Cardiac muscle cell (in vitro differentiated cells and primary cell): ENCODE data around the gene CCDC12. TPM values are rescaled to one million over a fixed set of nuclear protein-coding genes. Genes with fewer than 3 reads are reported as not detected.

Experiments used
- DNase-seq, 2 donors: peaks; one replicate each; pipeline versions ENCODE4 v3.0.0 to v3.0.0-alpha.2; 2010 to 2017; ENCODE audit warnings: low read depth in 1 of 2, low spot score in 1 of 2
- H3K27ac ChIP-seq: fragments of 200-600 bp; sonication (generic); 2 replicates; pipeline ENCODE4 v1.5.1; 2016
- H3K27me3 ChIP-seq: fragments of 200-600 bp; sonication (generic); 2 replicates; pipeline ENCODE4 v1.6.0; 2016; ENCODE audit warnings: control low read depth
- H3K36me3 ChIP-seq: fragments of 200-600 bp; sonication (generic); 2 replicates; pipeline ENCODE4 v1.5.1; 2016; ENCODE audit warnings: control low read depth
- H3K4me1 ChIP-seq: fragments of 200-600 bp; sonication (generic); 2 replicates; pipeline ENCODE4 v1.8.1; 2017; ENCODE audit warnings: low read depth, mild to moderate bottlenecking, mixed run types
- H3K4me3 ChIP-seq: fragments of 200-600 bp; sonication (generic); 2 replicates; pipeline ENCODE4 v1.5.1; 2016; ENCODE audit warnings: mild to moderate bottlenecking
- H3K9me3 ChIP-seq: fragments of 200-600 bp; sonication (generic); 2 replicates; pipeline ENCODE4 v1.5.1; 2017; ENCODE audit warnings: low read depth, mild to moderate bottlenecking, control low read depth
- polyA plus RNA-seq: library from polyadenylated mRNA; unstranded; fragments of >200 nt; fragmentation: Nextera tagmentation; extraction: Ambion mirVana; gene quantifications from 2 replicates; pipeline ENCODE4 v1.2.1, GENCODE V29; 2016
- total RNA-seq: library from RNA; depleted of rRNA; stranded (reverse); fragments of >200 nt; gene quantifications from 2 replicates; pipeline ENCODE4 v1.2.3, GENCODE V29; 2016
- TF ChIP-seq, protein P1 (sequence below): IDR thresholded peaks from 2 replicates; pipeline ENCODE4 v1.5.1; 2012; ENCODE audit warnings: low read depth, mild to moderate bottlenecking, low read length

CCDC12 gene
- total and polyA plus RNA-seq, 2 experiments from 2014 or later: 53.8 to 73.1 TPM

DNA sequence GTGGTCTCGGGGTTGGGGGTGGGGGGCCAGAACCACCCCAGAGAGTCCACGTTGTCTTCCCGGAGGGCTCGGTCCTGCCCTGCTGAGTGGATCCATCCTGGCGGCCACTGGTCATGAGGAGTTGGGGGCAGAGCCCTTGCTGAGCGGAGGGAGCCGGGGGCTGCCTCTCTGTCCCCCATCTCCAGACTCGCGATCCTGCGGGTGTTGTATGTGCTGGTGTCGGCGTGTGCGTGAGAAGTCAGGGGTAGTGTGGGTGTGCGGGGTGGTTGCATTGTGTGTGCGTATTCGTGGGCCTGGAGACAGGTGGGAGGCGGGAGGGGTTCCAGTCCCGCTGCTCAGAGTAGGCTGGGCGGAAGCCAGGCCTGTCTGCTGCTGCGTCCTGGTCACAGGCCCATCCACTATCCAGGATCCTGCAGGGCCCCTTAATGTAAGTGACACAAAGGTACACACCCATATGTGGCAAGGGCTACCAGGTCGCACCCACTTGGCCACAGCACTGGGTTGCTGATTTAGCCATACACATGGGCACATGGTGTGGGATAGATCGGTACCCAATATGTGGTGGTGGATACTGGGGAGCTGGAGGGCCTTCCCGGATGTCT lies 33.7 kb upstream of the CCDC12 start:
- no peaks in the 10 kb centered on the region for H3K36me3 ChIP-seq
- no peak for DNase-seq

DNA sequence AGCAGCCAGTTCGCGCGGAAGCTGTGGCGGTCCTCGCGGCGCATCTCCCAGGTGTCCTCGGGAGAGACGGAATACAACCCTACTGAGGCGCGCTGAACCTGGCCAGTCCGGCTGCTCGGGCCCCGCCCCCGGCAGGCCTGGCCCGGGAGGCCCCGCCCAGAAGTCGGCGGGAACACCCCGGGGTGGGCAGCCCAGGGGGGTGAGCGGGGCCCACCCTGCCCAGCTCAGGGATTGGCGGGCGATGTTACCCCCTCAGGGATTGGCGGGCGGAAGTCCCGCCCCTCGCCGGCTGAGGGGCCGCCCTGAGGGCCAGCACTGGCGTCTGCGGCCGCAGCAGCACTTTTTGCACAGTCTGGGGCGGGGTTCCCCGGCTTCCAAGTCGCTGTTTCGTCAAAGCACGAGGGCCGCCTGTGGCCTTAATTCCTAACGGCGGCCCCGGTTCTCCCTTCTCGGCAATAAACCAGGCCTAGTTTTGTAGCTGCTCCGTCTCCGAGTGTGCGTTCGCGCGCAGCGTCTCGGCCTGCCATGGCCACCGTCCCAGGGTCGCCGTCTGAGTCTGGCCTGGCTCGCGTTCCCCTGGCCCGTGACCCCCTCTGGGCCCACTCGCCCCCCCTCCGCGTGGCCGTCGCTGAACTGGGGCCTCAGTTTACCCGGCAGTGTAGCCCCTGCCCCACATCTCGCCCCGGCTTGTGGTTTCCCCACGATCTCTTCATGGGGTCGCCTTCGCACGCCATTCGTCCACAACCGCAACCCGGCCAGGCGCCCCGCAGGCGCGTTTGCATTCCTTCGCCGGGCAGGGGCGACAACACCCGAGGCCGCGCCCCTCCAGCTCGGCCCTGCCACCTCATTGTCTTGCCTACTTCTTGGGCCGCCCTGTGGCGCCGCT lies 32.9 kb upstream of the CCDC12 start:
- peak; percentile 83 to 97 for DNase-seq

More for the DNA sequence above, 33.7 kb upstream of the CCDC12 start:
- H3K4me3 ChIP-seq: peak overlapping the region; percentile 19
- H3K27ac ChIP-seq: peak overlapping the region; percentile 73
- TF ChIP-seq, protein P1, sequence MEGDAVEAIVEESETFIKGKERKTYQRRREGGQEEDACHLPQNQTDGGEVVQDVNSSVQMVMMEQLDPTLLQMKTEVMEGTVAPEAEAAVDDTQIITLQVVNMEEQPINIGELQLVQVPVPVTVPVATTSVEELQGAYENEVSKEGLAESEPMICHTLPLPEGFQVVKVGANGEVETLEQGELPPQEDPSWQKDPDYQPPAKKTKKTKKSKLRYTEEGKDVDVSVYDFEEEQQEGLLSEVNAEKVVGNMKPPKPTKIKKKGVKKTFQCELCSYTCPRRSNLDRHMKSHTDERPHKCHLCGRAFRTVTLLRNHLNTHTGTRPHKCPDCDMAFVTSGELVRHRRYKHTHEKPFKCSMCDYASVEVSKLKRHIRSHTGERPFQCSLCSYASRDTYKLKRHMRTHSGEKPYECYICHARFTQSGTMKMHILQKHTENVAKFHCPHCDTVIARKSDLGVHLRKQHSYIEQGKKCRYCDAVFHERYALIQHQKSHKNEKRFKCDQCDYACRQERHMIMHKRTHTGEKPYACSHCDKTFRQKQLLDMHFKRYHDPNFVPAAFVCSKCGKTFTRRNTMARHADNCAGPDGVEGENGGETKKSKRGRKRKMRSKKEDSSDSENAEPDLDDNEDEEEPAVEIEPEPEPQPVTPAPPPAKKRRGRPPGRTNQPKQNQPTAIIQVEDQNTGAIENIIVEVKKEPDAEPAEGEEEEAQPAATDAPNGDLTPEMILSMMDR: peak; percentile 1
- H3K4me1 ChIP-seq: no peaks in the 10 kb centered on the region
- H3K27me3 ChIP-seq: no peaks in the 10 kb centered on the region
- H3K9me3 ChIP-seq: no peaks in the 10 kb centered on the region

GRCh38 chr3:47008851-47009224 lies 32.3 kb upstream of the CCDC12 start:
- no peaks in the 10 kb centered on the region for H3K4me1 ChIP-seq

More for the DNA sequence above, 32.9 kb upstream of the CCDC12 start:
- Histone ChIP-seq H3K27ac (peak overlapping the region; percentile 73), H3K4me3 (peak overlapping the region; percentile 19), H3K4me1 (no peaks in the 10 kb centered on the region), H3K9me3 (no peaks in the 10 kb centered on the region), H3K36me3 (no peaks in the 10 kb centered on the region), H3K27me3 (no peaks in the 10 kb centered on the region)
- TF ChIP-seq, protein P1: peak; percentile 2

GRCh38 chr3:47008234-47008796 lies 31.8 kb upstream of the CCDC12 start:
- Histone ChIP-seq H3K36me3 (no peaks in the 10 kb centered on the region), H3K4me1 (no peaks in the 10 kb centered on the region), H3K27me3 (no peaks in the 10 kb centered on the region), H3K27ac (no peak overlapping the region), H3K4me3 (no peak overlapping the region), H3K9me3 (no peaks in the 10 kb centered on the region)
- DNase-seq: no peak
- TF ChIP-seq, protein P1: no peak

More at GRCh38 chr3:47008851-47009224, 32.3 kb upstream of the CCDC12 start:
- H3K9me3 ChIP-seq: no peaks in the 10 kb centered on the region
- H3K27ac ChIP-seq: no peak overlapping the region
- H3K4me3 ChIP-seq: no peak overlapping the region
- DNase-seq: no peak
- no peaks in the 10 kb centered on the region for H3K36me3 ChIP-seq
- no peaks in the 10 kb centered on the region for H3K27me3 ChIP-seq
- TF ChIP-seq, protein P1: no peak

DNA sequence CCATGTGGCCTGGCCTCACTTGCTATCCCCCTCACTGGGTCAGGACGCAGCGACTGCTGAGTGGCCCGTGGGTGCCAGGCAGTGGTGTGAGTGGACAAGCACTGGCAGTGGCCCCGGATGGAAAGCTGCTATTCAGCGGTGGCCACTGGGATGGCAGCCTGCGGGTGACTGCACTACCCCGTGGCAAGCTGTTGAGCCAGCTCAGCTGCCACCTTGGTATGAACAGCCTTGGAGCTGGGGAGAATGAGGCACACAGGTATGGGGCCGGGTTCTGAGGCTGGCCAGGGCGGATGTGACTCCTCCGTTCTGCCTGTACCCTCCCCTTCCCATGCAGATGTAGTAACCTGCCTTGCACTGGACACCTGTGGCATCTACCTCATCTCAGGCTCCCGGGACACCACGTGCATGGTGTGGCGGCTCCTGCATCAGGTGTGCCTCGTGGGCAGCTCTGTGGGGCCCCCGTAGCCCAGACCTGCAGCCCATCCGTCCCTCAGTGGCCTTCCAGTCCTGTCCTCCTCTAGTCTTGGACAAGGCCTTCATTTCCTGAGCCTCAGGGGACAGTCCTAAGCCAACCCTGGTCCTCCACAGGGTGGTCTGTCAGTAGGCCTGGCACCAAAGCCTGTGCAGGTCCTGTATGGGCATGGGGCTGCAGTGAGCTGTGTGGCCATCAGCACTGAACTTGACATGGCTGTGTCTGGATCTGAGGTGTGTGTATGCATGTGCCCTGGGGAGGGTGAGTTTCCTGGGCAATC lies 31.1 kb upstream of the CCDC12 start:
- Histone ChIP-seq H3K36me3 (no peaks in the 10 kb centered on the region), H3K4me1 (no peaks in the 10 kb centered on the region)

More for the DNA sequence above, 31.1 kb upstream of the CCDC12 start:
- Histone ChIP-seq H3K27me3 (no peaks in the 10 kb centered on the region), H3K9me3 (no peaks in the 10 kb centered on the region), H3K27ac (no peak overlapping the region), H3K4me3 (no peak overlapping the region)
- no peak for DNase-seq
- TF ChIP-seq, protein P1: no peak
